Loucy (cell line): Measurements from ENCODE around the gene TKT.

ENCODE experiments used
- H2AFZ ChIP-seq: fragments of 200-600 bp; sonication (generic); 2 replicates; pipeline ENCODE4 v1.6.0; 2016; ENCODE audit warnings: antibody characterized with exemption, mild to moderate bottlenecking, low read length, moderate library complexity
- H3F3A ChIP-seq: fragments of 200-600 bp; 2 replicates; pipeline ENCODE4 v1.6.0; 2016; ENCODE audit warnings: antibody characterized with exemption, low read depth, mild to moderate bottlenecking
- H3K27me3 ChIP-seq: fragments of 200-600 bp; sonication (generic); 2 replicates; pipeline ENCODE4 v1.6.1; 2014; ENCODE audit warnings: low read length, mild to moderate bottlenecking; ENCODE audit not compliant: insufficient read depth, poor library complexity, severe bottlenecking
- H3K36me3 ChIP-seq: fragments of 200-600 bp; sonication (generic); 2 replicates; pipeline ENCODE4 v1.6.1; 2016; ENCODE audit warnings: low read length; ENCODE audit not compliant: insufficient read depth
- H3K4me1 ChIP-seq: fragments of 200-600 bp; sonication (generic); 2 replicates; pipeline ENCODE4 v1.5.1; 2014; ENCODE audit warnings: low read length, mild to moderate bottlenecking; ENCODE audit not compliant: insufficient read depth, poor library complexity, severe bottlenecking
- H3K4me2 ChIP-seq: fragments of 200-600 bp; sonication (generic); 2 replicates; pipeline ENCODE4 v1.6.0; 2014; ENCODE audit warnings: antibody characterized with exemption, low read length, low read depth, mild to moderate bottlenecking; ENCODE audit not compliant: poor library complexity, severe bottlenecking
- H3K4me3 ChIP-seq: fragments of 200-600 bp; sonication (generic); 2 replicates; pipeline ENCODE4 v1.5.1; 2014; ENCODE audit warnings: low read length, mild to moderate bottlenecking, mixed read lengths; ENCODE audit not compliant: poor library complexity, severe bottlenecking
- H3K79me2 ChIP-seq: fragments of 200-600 bp; sonication (generic); 2 replicates; pipeline ENCODE4 v1.6.1; 2014; ENCODE audit warnings: low read length; ENCODE audit not compliant: insufficient read depth
- H3K9ac ChIP-seq: fragments of 200-600 bp; sonication (generic); 2 replicates; pipeline ENCODE4 v1.6.0; 2014; ENCODE audit warnings: mild to moderate bottlenecking, low read depth, low read length, moderate library complexity; ENCODE audit not compliant: poor library complexity, severe bottlenecking
- H3K9me2 ChIP-seq: fragments of 200-600 bp; sonication (generic); replicated peaks from 2 replicates; pipeline ENCODE4 v1.6.1; 2016; ENCODE audit warnings: low read depth, low read length, mixed read lengths
- H3K9me3 ChIP-seq: fragments of 200-600 bp; sonication (generic); 2 replicates; pipeline ENCODE4 v1.6.1; 2014; ENCODE audit warnings: mild to moderate bottlenecking, antibody characterized with exemption, low read length, low read depth; ENCODE audit not compliant: insufficient read depth
- H4K20me1 ChIP-seq: fragments of 200-600 bp; sonication (generic); 2 replicates; pipeline ENCODE4 v1.6.0; 2014; ENCODE audit warnings: antibody characterized with exemption, low read length, mild to moderate bottlenecking; ENCODE audit not compliant: insufficient read depth, poor library complexity, severe bottlenecking
- CTCF ChIP-seq: fragments of 200-600 bp; sonication (generic); conservative IDR thresholded peaks from 2 replicates; pipeline ENCODE4 v1.5.1; 2014; ENCODE audit warnings: mild to moderate bottlenecking, antibody characterized with exemption, low read length
- EZH2phosphoT487 ChIP-seq: fragments of 200-600 bp; IDR thresholded peaks from 2 replicates; pipeline ENCODE4 v1.6.1; 2018; ENCODE audit warnings: antibody characterized with exemption, mild to moderate bottlenecking, moderate library complexity, borderline replicate concordance

TKT gene

DNA sequence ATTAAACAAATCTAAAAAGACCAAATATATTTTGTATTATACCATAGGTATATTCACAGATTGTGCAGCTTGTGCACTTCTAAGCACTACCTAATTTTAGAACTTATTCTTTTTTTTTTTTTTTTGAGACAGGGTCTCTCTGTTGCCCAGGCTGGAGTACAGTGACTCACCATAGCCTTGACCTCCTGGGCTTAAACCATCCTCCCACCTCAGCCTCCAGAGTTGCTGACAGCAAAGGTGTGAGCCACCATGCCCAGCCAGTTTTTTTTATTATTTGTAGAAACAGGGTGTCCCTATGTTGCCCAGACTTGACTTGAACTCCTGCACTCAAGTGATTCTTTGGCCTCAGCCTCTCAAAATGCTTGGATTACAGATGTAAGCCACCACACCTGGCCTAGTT, 11.9 kb upstream of the TKT start:
- Histone ChIP-seq H2AFZ (no peak overlapping the region), H3K79me2 (no peaks in the 10 kb centered on the region), H3K4me1 (peaks cover 13% of the 10 kb centered on the region), H4K20me1 (no peaks in the 10 kb centered on the region), H3F3A (no peaks in the 10 kb centered on the region), H3K9me2 (no peaks in the 10 kb centered on the region), H3K9me3 (no peaks in the 10 kb centered on the region), H3K4me3 (no peak overlapping the region), H3K27me3 (no peaks in the 10 kb centered on the region), H3K4me2 (no peak overlapping the region), H3K9ac (no peak overlapping the region), H3K36me3 (no peaks in the 10 kb centered on the region)
- TF ChIP-seq CTCF: no peak
- TF ChIP-seq EZH2phosphoT487: no peak

- Histone ChIP-seq H3K27me3 (no peaks in the 10 kb centered on the region), H3K9me2 (no peaks in the 10 kb centered on the region), H3K9me3 (no peaks in the 10 kb centered on the region), H4K20me1 (no peaks in the 10 kb centered on the region), H3K4me3 (no peak overlapping the region), H2AFZ (peak overlapping the region; percentile 60), H3K4me1 (peaks cover 3% of the 10 kb centered on the region), H3K36me3 (no peaks in the 10 kb centered on the region), H3K4me2 (no peak overlapping the region), H3F3A (no peaks in the 10 kb centered on the region), H3K9ac (no peak overlapping the region), H3K79me2 (no peaks in the 10 kb centered on the region)
- no peak for TF ChIP-seq EZH2phosphoT487
- no peak for TF ChIP-seq CTCF
These were observed 8.9 kb upstream of the TKT start for GRCh38 chr3:53264718-53265117.

GRCh38 chr3:53263907-53264306, 8.1 kb upstream of the TKT start:
- no peak overlapping the region for H3K9ac ChIP-seq
- no peaks in the 10 kb centered on the region for H4K20me1 ChIP-seq
- no peaks in the 10 kb centered on the region for H3K9me2 ChIP-seq
- no peak for TF ChIP-seq EZH2phosphoT487
- TF ChIP-seq CTCF: no peak
- H3F3A ChIP-seq: no peaks in the 10 kb centered on the region
- no peak overlapping the region for H3K4me2 ChIP-seq
- H3K79me2 ChIP-seq: no peaks in the 10 kb centered on the region
- no peaks in the 10 kb centered on the region for H3K36me3 ChIP-seq
- H2AFZ ChIP-seq: no peak overlapping the region
- H3K4me1 ChIP-seq: no peaks in the 10 kb centered on the region
- no peaks in the 10 kb centered on the region for H3K27me3 ChIP-seq
- no peaks in the 10 kb centered on the region for H3K9me3 ChIP-seq
- no peak overlapping the region for H3K4me3 ChIP-seq
